Brain microvascular endothelial cell (primary cell): ENCODE results near the gene AKAP10.

Source experiments
- DNase-seq: peaks from one replicate; pipeline ENCODE4 v3.0.0-alpha.2; 2020
- H3K27ac ChIP-seq: fragments of 250-450 bp; sonication (Bioruptor Pico); 2 replicates; pipeline ENCODE4 v1.5.1; 2020; ENCODE audit warnings: mild to moderate bottlenecking, moderate library complexity
- H3K27me3 ChIP-seq: fragments of 250-450 bp; sonication (Bioruptor Pico); replicated peaks from 2 replicates; pipeline ENCODE4 v1.5.1; 2020; ENCODE audit warnings: mild to moderate bottlenecking
- H3K36me3 ChIP-seq: fragments of 250-450 bp; sonication (Bioruptor Pico); replicated peaks from 2 replicates; pipeline ENCODE4 v1.5.1; 2020; ENCODE audit warnings: mild to moderate bottlenecking
- H3K4me3 ChIP-seq: 2 replicates; pipeline ENCODE4 v1.5.1; 2011; ENCODE audit warnings: low read depth, mild to moderate bottlenecking, control low read depth, low read length, moderate library complexity
- CTCF ChIP-seq: IDR thresholded peaks from 2 replicates; pipeline ENCODE4 v1.5.1; 2011; ENCODE audit warnings: low read depth, mild to moderate bottlenecking, moderate library complexity, low read length, control low read depth, inconsistent platforms; ENCODE audit errors: missing control alignments
- in situ Hi-C: cut with HindIII; loops from 2 replicates; pipeline ENCODE4 v1.10.0; 2017; ENCODE audit warnings: low sequenced_read_pairs, low pct_ligation_motif_present

Gene AKAP10

GRCh38 chr17:19939993-19940721, 37.5 kb downstream of the AKAP10 start:
- no peak for DNase-seq
- H3K27me3 ChIP-seq = no peaks in the 10 kb centered on the region
- TF ChIP-seq CTCF = no peak
- no peak overlapping the region for H3K27ac ChIP-seq
- H3K36me3 ChIP-seq = peaks cover 20% of the 10 kb centered on the region
- in situ Hi-C loops = no loop called here
- no peak overlapping the region for H3K4me3 ChIP-seq

GRCh38 chr17:19938736-19939135, 38.9 kb downstream of the AKAP10 start:
- H3K27ac ChIP-seq = no peak overlapping the region
- no peak for TF ChIP-seq CTCF
- DNase-seq = no peak
- H3K36me3 ChIP-seq = peaks cover 25% of the 10 kb centered on the region
- in situ Hi-C loops = no loop called here
- H3K27me3 ChIP-seq = no peaks in the 10 kb centered on the region
- no peak overlapping the region for H3K4me3 ChIP-seq

GRCh38 chr17:19937522-19937921, 40.1 kb downstream of the AKAP10 start:
- no peaks in the 10 kb centered on the region for H3K27me3 ChIP-seq
- H3K27ac ChIP-seq = no peak overlapping the region
- H3K36me3 ChIP-seq = peaks cover 29% of the 10 kb centered on the region
- no peak for TF ChIP-seq CTCF
- no peak for DNase-seq
- no peak overlapping the region for H3K4me3 ChIP-seq
- in situ Hi-C loops = no loop called here

- Histone ChIP-seq H3K4me3 (no peak overlapping the region), H3K36me3 (peaks cover 39% of the 10 kb centered on the region), H3K27me3 (no peaks in the 10 kb centered on the region), H3K27ac (no peak overlapping the region)
- TF ChIP-seq CTCF = no peak
- DNase-seq = peak; percentile 45
- in situ Hi-C loops = no loop called here
Measured at GRCh38 chr17:19935169-19935568, 42.5 kb downstream of the AKAP10 start.

GRCh38 chr17:19933628-19934027, 44.0 kb downstream of the AKAP10 start:
- Histone ChIP-seq H3K4me3 (no peak overlapping the region), H3K36me3 (peaks cover 37% of the 10 kb centered on the region), H3K27me3 (no peaks in the 10 kb centered on the region), H3K27ac (no peak overlapping the region)
- in situ Hi-C loops = no loop called here
- no peak for TF ChIP-seq CTCF
- no peak for DNase-seq

- in situ Hi-C loops = no loop called here
- no peaks in the 10 kb centered on the region for H3K27me3 ChIP-seq
- no peak for DNase-seq
- TF ChIP-seq CTCF = no peak
- no peak overlapping the region for H3K4me3 ChIP-seq
- no peak overlapping the region for H3K27ac ChIP-seq
- peaks cover 41% of the 10 kb centered on the region for H3K36me3 ChIP-seq
Measured at GRCh38 chr17:19933221-19933620, 44.4 kb downstream of the AKAP10 start.
